WTC11 (cell line): ENCODE measurements around the gene TIE1. TPM values are rescaled to one million over a fixed set of nuclear protein-coding genes. Genes with fewer than 3 reads are reported as not detected.

Experiments used
- ATAC-seq: fragments of 200-7000 bp; cut with Tn5 transposase; 2 replicates; pipeline ENCODE4 v1.10.0; 2021; ENCODE audit warnings: mild to moderate bottlenecking, moderate library complexity
- CTCF ChIA-PET: fragments of 300-600 bp; sonication (Branson Sonifier 250); formaldehyde crosslinking; loops from one replicate; lab custom pipeline; 2021; ENCODE audit warnings: antibody characterized with exemption; lab: Charles Lee
- POLR2A ChIA-PET: fragments of 350-600 bp; sonication (Branson Sonifier 250); formaldehyde crosslinking; loops from one replicate; lab custom pipeline; 2021; ENCODE audit warnings: antibody characterized with exemption; lab: Charles Lee
- DNase-seq: peaks from one replicate; pipeline ENCODE4 v3.0.0; 2021; ENCODE audit warnings: low spot score
- H3K27ac Mint-ChIP-seq: 2 replicates; pipeline ENCODE4 v1.8.0; 2021; ENCODE audit warnings: mixed read lengths
- H3K27me3 Mint-ChIP-seq: 2 replicates; pipeline ENCODE4 v1.8.0; 2021; ENCODE audit warnings: low read depth, mild to moderate bottlenecking, moderate library complexity, mixed read lengths
- H3K36me3 Mint-ChIP-seq: 2 replicates; pipeline ENCODE4 v1.8.0; 2021; ENCODE audit warnings: mixed read lengths
- H3K4me1 Mint-ChIP-seq: 2 replicates; pipeline ENCODE4 v1.8.0; 2022; ENCODE audit warnings: mixed read lengths
- H3K4me3 Mint-ChIP-seq: 2 replicates; pipeline ENCODE4 v1.8.0; 2021; ENCODE audit warnings: mild to moderate bottlenecking, moderate library complexity, mixed read lengths
- H3K9me3 Mint-ChIP-seq: 2 replicates; pipeline ENCODE4 v1.8.0; 2021; ENCODE audit warnings: mixed read lengths
- ATF3 ChIP-seq: sonication (generic); formaldehyde crosslinking; conservative IDR thresholded peaks from 2 replicates; pipeline ENCODE4 v1.8.1; 2022; ENCODE audit warnings: mild to moderate bottlenecking, missing genetic modification reagents
- FOXJ3 ChIP-seq: sonication (generic); formaldehyde crosslinking; IDR thresholded peaks from 2 replicates; pipeline ENCODE4 v1.9.0; 2021; ENCODE audit warnings: missing genetic modification reagents, mild to moderate bottlenecking, borderline replicate concordance
- FOXP1 ChIP-seq: sonication (generic); formaldehyde crosslinking; IDR thresholded peaks from 2 replicates; pipeline ENCODE4 v1.8.0; 2022; ENCODE audit warnings: missing genetic modification reagents, mild to moderate bottlenecking, moderate library complexity, borderline replicate concordance
- MAX ChIP-seq: sonication (generic); formaldehyde crosslinking; IDR thresholded peaks from 2 replicates; pipeline ENCODE4 v1.8.0; 2022; ENCODE audit warnings: mild to moderate bottlenecking, missing genetic modification reagents
- NFYB ChIP-seq: sonication (generic); formaldehyde crosslinking; conservative IDR thresholded peaks from 2 replicates; pipeline ENCODE4 v1.8.0; 2022; ENCODE audit warnings: low read depth, missing genetic modification reagents
- NR1H2 ChIP-seq: sonication (generic); formaldehyde crosslinking; IDR thresholded peaks from 2 replicates; pipeline ENCODE4 v1.9.0; 2021; ENCODE audit warnings: mild to moderate bottlenecking, moderate library complexity, missing genetic modification reagents
- SMAD4 ChIP-seq: sonication (generic); formaldehyde crosslinking; IDR thresholded peaks from 2 replicates; pipeline ENCODE4 v1.8.0; 2022; ENCODE audit warnings: mild to moderate bottlenecking, missing genetic modification reagents
- SP1 ChIP-seq: sonication (generic); formaldehyde crosslinking; conservative IDR thresholded peaks from 2 replicates; pipeline ENCODE4 v1.8.1; 2022; ENCODE audit warnings: missing genetic modification reagents
- TEAD1 ChIP-seq: sonication (generic); formaldehyde crosslinking; IDR thresholded peaks from 2 replicates; pipeline ENCODE4 v1.8.0; 2022; ENCODE audit warnings: mild to moderate bottlenecking, missing genetic modification reagents
- ZMAT4 ChIP-seq: fragments of 250-450 bp; sonication (Bioruptor Pico); IDR thresholded peaks from 2 replicates; pipeline ENCODE4 v1.9.0; 2021; ENCODE audit warnings: mild to moderate bottlenecking
- ZNF232 ChIP-seq: sonication (generic); formaldehyde crosslinking; IDR thresholded peaks from 2 replicates; pipeline ENCODE4 v1.8.0; 2022; ENCODE audit warnings: mild to moderate bottlenecking, missing genetic modification reagents
- ZNF416 ChIP-seq: fragments of 250-450 bp; sonication (Bioruptor Pico); IDR thresholded peaks from 2 replicates; pipeline ENCODE4 v1.9.0; 2021; ENCODE audit warnings: mild to moderate bottlenecking, inconsistent platforms
- ZNF423 ChIP-seq: fragments of 250-450 bp; sonication (Bioruptor Pico); IDR thresholded peaks from 2 replicates; pipeline ENCODE4 v2.1.2; 2022; ENCODE audit warnings: mild to moderate bottlenecking, moderate library complexity
- ZNF425 ChIP-seq: fragments of 250-450 bp; sonication (Bioruptor Pico); conservative IDR thresholded peaks from 2 replicates; pipeline ENCODE4 v1.9.0; 2021; ENCODE audit warnings: mild to moderate bottlenecking
- total RNA-seq: library from RNA; stranded (reverse); gene quantifications from 3 replicates; pipeline ENCODE4 v1.2.3, GENCODE V29; 2021
- TF ChIP-seq, protein P1 (sequence below): fragments of 250-450 bp; sonication (Bioruptor Pico); IDR thresholded peaks from 2 replicates; pipeline ENCODE4 v1.9.0; 2021; ENCODE audit warnings: mild to moderate bottlenecking, borderline replicate concordance

TIE1 gene
- total RNA-seq, 1 experiment from 2014 or later: 2.5 TPM

DNA sequence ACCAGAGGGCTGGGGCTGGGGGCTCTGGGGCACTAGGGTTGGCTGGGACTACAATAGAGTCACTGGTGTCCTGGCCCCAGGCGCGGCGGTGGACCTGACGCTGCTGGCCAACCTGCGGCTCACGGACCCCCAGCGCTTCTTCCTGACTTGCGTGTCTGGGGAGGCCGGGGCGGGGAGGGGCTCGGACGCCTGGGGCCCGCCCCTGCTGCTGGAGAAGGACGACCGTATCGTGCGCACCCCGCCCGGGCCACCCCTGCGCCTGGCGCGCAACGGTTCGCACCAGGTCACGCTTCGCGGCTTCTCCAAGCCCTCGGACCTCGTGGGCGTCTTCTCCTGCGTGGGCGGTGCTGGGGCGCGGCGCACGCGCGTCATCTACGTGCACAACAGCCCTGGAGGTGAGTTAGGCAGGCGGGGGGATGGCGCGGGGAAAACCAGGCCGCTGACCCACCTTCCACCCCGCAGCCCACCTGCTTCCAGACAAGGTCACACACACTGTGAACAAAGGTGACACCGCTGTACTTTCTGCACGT lies 4.1 kb downstream of the TIE1 start (continued):
- no peak for TF ChIP-seq ZNF416 (CRISPR knock-in tag)

DNA sequence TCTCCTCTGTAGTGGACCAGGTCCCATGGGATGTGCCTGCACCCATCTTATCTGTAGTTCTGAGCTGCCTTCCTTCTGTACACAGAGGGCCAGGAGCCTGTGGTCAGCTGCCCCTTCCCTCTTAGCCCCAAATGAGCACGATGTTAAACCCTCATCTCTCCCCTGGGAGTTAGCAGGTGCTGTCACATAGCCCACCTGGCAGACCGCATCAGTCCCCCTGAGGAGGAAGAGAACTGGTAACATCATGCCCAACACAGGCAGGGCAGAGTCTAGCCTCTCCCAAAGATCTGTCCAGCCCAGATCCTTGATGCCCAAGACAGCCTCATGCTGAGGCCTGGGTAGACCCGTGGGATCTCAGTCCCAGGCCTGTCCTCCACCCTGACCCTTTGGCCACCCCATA lies 4.7 kb downstream of the TIE1 start:
- Mint-ChIP-seq H3K9me3 (no peaks in the 10 kb centered on the region), H3K4me1 (no peaks in the 10 kb centered on the region), H3K4me3 (no peak overlapping the region)
- POLR2A ChIA-PET: no interaction called here
- DNase-seq: no peak
- TF ChIP-seq SP1 (no peak), ZNF423 (CRISPR knock-in tag) (no peak), ATF3 (CRISPR knock-in tag) (no peak), TEAD1 (CRISPR knock-in tag) (no peak), FOXP1 (CRISPR knock-in tag) (no peak), NFYB (CRISPR knock-in tag) (no peak), NR1H2 (CRISPR knock-in tag) (no peak), ZNF425 (CRISPR knock-in tag) (no peak), ZMAT4 (CRISPR knock-in tag) (no peak), SMAD4 (CRISPR knock-in tag) (no peak), MAX (CRISPR knock-in tag) (no peak)
- TF ChIP-seq, protein P1, sequence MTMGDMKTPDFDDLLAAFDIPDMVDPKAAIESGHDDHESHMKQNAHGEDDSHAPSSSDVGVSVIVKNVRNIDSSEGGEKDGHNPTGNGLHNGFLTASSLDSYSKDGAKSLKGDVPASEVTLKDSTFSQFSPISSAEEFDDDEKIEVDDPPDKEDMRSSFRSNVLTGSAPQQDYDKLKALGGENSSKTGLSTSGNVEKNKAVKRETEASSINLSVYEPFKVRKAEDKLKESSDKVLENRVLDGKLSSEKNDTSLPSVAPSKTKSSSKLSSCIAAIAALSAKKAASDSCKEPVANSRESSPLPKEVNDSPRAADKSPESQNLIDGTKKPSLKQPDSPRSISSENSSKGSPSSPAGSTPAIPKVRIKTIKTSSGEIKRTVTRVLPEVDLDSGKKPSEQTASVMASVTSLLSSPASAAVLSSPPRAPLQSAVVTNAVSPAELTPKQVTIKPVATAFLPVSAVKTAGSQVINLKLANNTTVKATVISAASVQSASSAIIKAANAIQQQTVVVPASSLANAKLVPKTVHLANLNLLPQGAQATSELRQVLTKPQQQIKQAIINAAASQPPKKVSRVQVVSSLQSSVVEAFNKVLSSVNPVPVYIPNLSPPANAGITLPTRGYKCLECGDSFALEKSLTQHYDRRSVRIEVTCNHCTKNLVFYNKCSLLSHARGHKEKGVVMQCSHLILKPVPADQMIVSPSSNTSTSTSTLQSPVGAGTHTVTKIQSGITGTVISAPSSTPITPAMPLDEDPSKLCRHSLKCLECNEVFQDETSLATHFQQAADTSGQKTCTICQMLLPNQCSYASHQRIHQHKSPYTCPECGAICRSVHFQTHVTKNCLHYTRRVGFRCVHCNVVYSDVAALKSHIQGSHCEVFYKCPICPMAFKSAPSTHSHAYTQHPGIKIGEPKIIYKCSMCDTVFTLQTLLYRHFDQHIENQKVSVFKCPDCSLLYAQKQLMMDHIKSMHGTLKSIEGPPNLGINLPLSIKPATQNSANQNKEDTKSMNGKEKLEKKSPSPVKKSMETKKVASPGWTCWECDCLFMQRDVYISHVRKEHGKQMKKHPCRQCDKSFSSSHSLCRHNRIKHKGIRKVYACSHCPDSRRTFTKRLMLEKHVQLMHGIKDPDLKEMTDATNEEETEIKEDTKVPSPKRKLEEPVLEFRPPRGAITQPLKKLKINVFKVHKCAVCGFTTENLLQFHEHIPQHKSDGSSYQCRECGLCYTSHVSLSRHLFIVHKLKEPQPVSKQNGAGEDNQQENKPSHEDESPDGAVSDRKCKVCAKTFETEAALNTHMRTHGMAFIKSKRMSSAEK (CRISPR knock-in tag): no peak
- TF ChIP-seq, all 79 proteins: peak for 0
- no peaks in the 10 kb centered on the region; the same call in 1 of the 2 replicates for H3K27me3 Mint-ChIP-seq
- H3K27ac Mint-ChIP-seq: no peak overlapping the region
- no peak for ATAC-seq
- CTCF ChIA-PET: no interaction called here
- no peaks in the 10 kb centered on the region for H3K36me3 Mint-ChIP-seq

DNA sequence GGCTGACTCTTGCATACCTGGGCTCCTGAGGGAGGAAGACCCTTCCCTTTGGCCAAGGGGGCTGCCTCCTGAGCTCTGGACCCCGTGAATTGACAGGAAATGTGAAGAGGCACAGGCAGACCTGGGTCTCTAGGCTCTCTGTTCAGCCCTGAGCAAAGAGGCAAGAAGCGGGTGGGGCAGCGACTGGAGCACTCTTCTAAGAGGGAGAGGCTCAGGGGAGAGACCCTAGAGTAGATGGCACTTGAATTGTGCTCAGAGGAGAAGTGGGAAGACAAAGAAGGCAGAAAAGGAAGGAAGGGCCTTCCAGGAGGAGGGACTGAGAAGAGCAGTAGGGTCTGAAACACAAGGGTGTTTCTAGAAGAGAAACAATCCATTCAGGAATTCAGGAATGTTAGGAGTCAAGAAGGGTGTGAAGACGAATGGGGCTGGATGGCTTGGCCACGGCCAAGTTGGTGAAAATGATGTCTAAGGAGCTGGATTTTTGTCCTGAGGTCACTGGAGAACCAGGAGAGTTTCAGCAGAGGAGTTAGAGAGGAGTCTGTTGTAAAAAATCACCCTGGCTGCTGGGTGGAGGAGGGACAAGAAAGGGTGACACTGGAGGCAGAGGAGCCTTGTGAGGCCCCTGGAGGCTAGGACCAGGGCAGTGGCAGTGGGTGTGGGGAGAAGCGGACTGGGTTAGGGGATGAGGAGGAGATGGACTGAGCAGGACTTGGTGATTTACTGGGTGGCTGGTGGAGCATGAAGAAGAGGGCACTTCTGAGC lies 5.3 kb downstream of the TIE1 start:
- ChIA-PET CTCF (interaction anchor here (0.6 to 1.2 kb wide), 2 partner anchors 11 to 53 kb away, joined by 3 read pairs; partner anchors contain the start of gene CDC20), POLR2A (no interaction called here)
- no peak overlapping the region for H3K27ac Mint-ChIP-seq
- no peaks in the 10 kb centered on the region for H3K4me1 Mint-ChIP-seq
- DNase-seq (no peak), ATAC-seq (no peak)
- H3K4me3 Mint-ChIP-seq: no peak overlapping the region
- H3K9me3 Mint-ChIP-seq: no peaks in the 10 kb centered on the region
- H3K36me3 Mint-ChIP-seq: no peaks in the 10 kb centered on the region
- H3K27me3 Mint-ChIP-seq: no peaks in the 10 kb centered on the region; the same call in 1 of the 2 replicates
- TF ChIP-seq ZNF232 (CRISPR knock-in tag) (no peak), FOXJ3 (CRISPR knock-in tag) (no peak), NFYB (CRISPR knock-in tag) (no peak)
